HEK293 (cell line): ENCODE results near the gene NGF.

ENCODE experiments used
- CTCF ChIA-PET: fragments of 350-600 bp; formaldehyde crosslinking; extraction: SDS; loops from one replicate; lab custom pipeline; 2021; ENCODE audit warnings: antibody characterized with exemption; lab: Yijun Ruan, JAX
- POLR2A ChIA-PET: fragments of 300-600 bp; formaldehyde crosslinking; extraction: SDS; loops from one replicate; lab custom pipeline; 2020; ENCODE audit warnings: antibody characterized with exemption, inconsistent platforms; lab: Yijun Ruan, JAX
- H3K27ac ChIP-seq: fragments of 200-500 bp; sonication (Bioruptor generic); 2 replicates; pipeline ENCODE4 v1.5.1; 2014; ENCODE audit warnings: low read depth, low read length, control low read depth, inconsistent platforms; ENCODE audit errors: extremely low read depth
- H3K36me3 ChIP-seq, 2 experiments: fragments of 200-500 bp in 1 of 2; sonication (Bioruptor generic) in 1 of 2; 1 replicate in 1 of 2; 2 replicates in 1 of 2; pipeline ENCODE4 v1.5.1; 2014 to 2017; ENCODE audit warnings: inconsistent platforms in 2 of 2, low read length in 2 of 2; ENCODE audit not compliant: control insufficient read depth in 2 of 2, insufficient read depth in 1 of 2
- H3K4me1 ChIP-seq: fragments of 200-500 bp; sonication (Bioruptor generic); 2 replicates; pipeline ENCODE4 v1.5.1; 2014; ENCODE audit warnings: mild to moderate bottlenecking, low read length, inconsistent platforms; ENCODE audit not compliant: control insufficient read depth, insufficient read depth
- H3K4me3 ChIP-seq: 2 replicates; pipeline ENCODE4 v1.5.1; 2011; ENCODE audit warnings: low read depth, mild to moderate bottlenecking, control low read depth, low read length, moderate library complexity
- H3K9me3 ChIP-seq: fragments of 200-500 bp; sonication (Bioruptor generic); 2 replicates; pipeline ENCODE4 v1.5.1; 2014; ENCODE audit warnings: low read depth, low read length, inconsistent platforms; ENCODE audit not compliant: control insufficient read depth, insufficient read depth
- HOXA7 ChIP-seq: sonication (generic); formaldehyde crosslinking; IDR thresholded peaks from 2 replicates; pipeline ENCODE4 v1.8.1; 2022; ENCODE audit warnings: missing genetic modification reagents, borderline replicate concordance
- PRDM4 ChIP-seq: fragments of 450-650 bp; formaldehyde crosslinking; IDR thresholded peaks from 2 replicates; pipeline ENCODE4 v1.5.1; 2017; ENCODE audit warnings: missing biosample characterization, missing genetic modification characterization
- ZBTB6 ChIP-seq: fragments of 450-650 bp; formaldehyde crosslinking; IDR thresholded peaks from 2 replicates; pipeline ENCODE4 v1.5.1; 2017; ENCODE audit warnings: missing biosample characterization, missing genetic modification characterization
- ZNF133 ChIP-seq: fragments of 450-650 bp; formaldehyde crosslinking; IDR thresholded peaks from 2 replicates; pipeline ENCODE4 v1.5.1; 2016; ENCODE audit warnings: missing biosample characterization, missing genetic modification characterization
- ZNF146 ChIP-seq: fragments of 450-650 bp; formaldehyde crosslinking; IDR thresholded peaks from 2 replicates; pipeline ENCODE4 v1.5.1; 2016; ENCODE audit warnings: missing biosample characterization, missing genetic modification characterization
- ZNF221 ChIP-seq: fragments of 450-650 bp; formaldehyde crosslinking; IDR thresholded peaks from 2 replicates; pipeline ENCODE4 v1.5.1; 2017; ENCODE audit warnings: missing biosample characterization, missing genetic modification characterization, borderline replicate concordance
- ZNF266 ChIP-seq: fragments of 450-650 bp; formaldehyde crosslinking; IDR thresholded peaks from 2 replicates; pipeline ENCODE4 v1.5.1; 2016; ENCODE audit warnings: missing biosample characterization, missing genetic modification characterization, low read depth
- ZNF366 ChIP-seq: fragments of 450-650 bp; formaldehyde crosslinking; conservative IDR thresholded peaks from 2 replicates; pipeline ENCODE4 v1.5.1; 2016; ENCODE audit warnings: missing biosample characterization, missing genetic modification characterization
- ZNF549 ChIP-seq: fragments of 450-650 bp; IDR thresholded peaks from 2 replicates; pipeline ENCODE4 v1.5.1; 2018; ENCODE audit warnings: missing biosample characterization, missing genetic modification characterization, mild to moderate bottlenecking, inconsistent platforms, moderate library complexity
- TF ChIP-seq, protein P1 (sequence below): fragments of 450-650 bp; formaldehyde crosslinking; IDR thresholded peaks from 2 replicates; pipeline ENCODE4 v1.5.1; 2016; ENCODE audit warnings: missing biosample characterization, missing genetic modification characterization, borderline replicate concordance

The NGF gene

DNA sequence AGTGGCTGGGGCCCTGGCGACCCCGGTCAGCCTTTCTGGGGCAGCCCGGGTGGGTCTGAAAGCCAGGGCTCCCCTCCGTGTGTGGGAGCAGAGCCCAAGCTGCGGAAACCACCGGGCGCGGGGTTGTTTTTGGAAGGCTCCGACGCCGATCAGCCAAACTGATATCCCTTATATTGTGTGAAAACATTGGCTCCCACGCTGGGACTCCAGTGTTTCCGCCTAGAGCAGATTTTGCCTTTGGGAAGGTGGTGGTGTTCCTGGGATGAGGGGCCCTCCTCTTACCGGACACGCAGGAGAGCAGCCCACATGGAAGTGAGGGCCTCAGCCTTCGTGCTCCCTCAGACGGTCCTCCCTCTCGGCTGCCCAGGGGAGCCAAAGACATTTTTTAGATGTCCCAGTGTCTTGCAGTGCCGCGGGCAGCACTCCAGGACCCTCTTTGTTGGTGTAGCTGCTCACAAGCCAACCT lies 54.3 kb downstream of the NGF start:
- CTCF ChIA-PET = no interaction called here

GRCh38 chr1:115283249-115283648 lies 54.8 kb downstream of the NGF start:
- POLR2A ChIA-PET = no interaction called here
- no peaks in the 10 kb centered on the region for H3K4me1 ChIP-seq
- TF ChIP-seq ZNF221 (tag by site-specific recombination) = no peak
- no peak for TF ChIP-seq ZNF549 (tag by site-specific recombination)

More for the DNA sequence above, 54.3 kb downstream of the NGF start:
- no peaks in the 10 kb centered on the region for H3K36me3 ChIP-seq
- no peak overlapping the region for H3K27ac ChIP-seq
- no peak overlapping the region for H3K4me3 ChIP-seq
- H3K9me3 ChIP-seq = no peaks in the 10 kb centered on the region
- H3K4me1 ChIP-seq = no peaks in the 10 kb centered on the region
- TF ChIP-seq ZNF366 = no peak
- no peak for TF ChIP-seq ZBTB6 (tag by site-specific recombination)
- TF ChIP-seq, protein P1, sequence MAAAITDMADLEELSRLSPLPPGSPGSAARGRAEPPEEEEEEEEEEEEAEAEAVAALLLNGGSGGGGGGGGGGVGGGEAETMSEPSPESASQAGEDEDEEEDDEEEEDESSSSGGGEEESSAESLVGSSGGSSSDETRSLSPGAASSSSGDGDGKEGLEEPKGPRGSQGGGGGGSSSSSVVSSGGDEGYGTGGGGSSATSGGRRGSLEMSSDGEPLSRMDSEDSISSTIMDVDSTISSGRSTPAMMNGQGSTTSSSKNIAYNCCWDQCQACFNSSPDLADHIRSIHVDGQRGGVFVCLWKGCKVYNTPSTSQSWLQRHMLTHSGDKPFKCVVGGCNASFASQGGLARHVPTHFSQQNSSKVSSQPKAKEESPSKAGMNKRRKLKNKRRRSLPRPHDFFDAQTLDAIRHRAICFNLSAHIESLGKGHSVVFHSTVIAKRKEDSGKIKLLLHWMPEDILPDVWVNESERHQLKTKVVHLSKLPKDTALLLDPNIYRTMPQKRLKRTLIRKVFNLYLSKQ (tag by site-specific recombination) = no peak
- POLR2A ChIA-PET = no interaction called here

GRCh38 chr1:115282807-115283208 lies 55.2 kb downstream of the NGF start:
- H3K9me3 ChIP-seq = no peaks in the 10 kb centered on the region
- CTCF ChIA-PET = no interaction called here
- no peak overlapping the region for H3K27ac ChIP-seq
- H3K4me3 ChIP-seq = no peak overlapping the region
- no peaks in the 10 kb centered on the region for H3K36me3 ChIP-seq
- POLR2A ChIA-PET = no interaction called here
- no peak for TF ChIP-seq ZNF266
- TF ChIP-seq PRDM4 = no peak
- H3K4me1 ChIP-seq = no peaks in the 10 kb centered on the region

More at GRCh38 chr1:115283249-115283648, 54.8 kb downstream of the NGF start:
- H3K9me3 ChIP-seq = no peaks in the 10 kb centered on the region
- no peak overlapping the region for H3K4me3 ChIP-seq
- CTCF ChIA-PET = no interaction called here
- H3K27ac ChIP-seq = no peak overlapping the region
- H3K36me3 ChIP-seq = no peaks in the 10 kb centered on the region

DNA sequence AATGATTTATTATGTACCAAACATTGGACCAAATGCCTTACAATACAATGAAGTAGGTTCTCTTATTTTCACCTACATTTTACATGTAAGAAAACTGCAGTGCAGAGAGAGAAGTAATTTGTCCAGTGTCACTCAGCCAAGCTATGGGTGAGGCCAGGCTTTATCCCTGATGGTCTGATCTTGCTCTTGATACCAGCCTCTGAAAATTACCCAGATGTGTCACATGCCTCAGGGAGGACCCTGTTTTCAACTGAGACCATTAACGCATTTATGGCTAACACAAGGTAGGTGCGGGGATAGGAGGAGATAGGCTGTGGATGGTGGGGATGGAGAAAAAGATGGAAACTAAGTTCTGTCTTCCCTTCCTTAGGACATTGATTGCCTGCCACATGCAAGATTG lies 56.9 kb downstream of the NGF start:
- ChIA-PET POLR2A (no interaction called here), CTCF (interaction anchor here (1.0 kb wide), 1 partner anchor 143 kb away, joined by 4 read pairs; no protein-coding TSS in a partner anchor)
- Histone ChIP-seq H3K36me3 (no peaks in the 10 kb centered on the region), H3K27ac (no peak overlapping the region), H3K4me1 (no peaks in the 10 kb centered on the region)
- no peak for TF ChIP-seq ZNF146 (tag by site-specific recombination)
- no peak for TF ChIP-seq HOXA7 (CRISPR knock-in tag)
- no peak for TF ChIP-seq ZNF133
- TF ChIP-seq, all 188 proteins: peak for 0
- no peak overlapping the region for H3K4me3 ChIP-seq
- no peaks in the 10 kb centered on the region; the same call in 1 of the 2 replicates for H3K9me3 ChIP-seq
